Lower lobe of right lung (tissue), 2 donors: ENCODE results near the gene KDM4B. TPM values are rescaled to one million over a fixed set of nuclear protein-coding genes. Genes with fewer than 3 reads are reported as not detected.

ENCODE experiments used
- ATAC-seq, 2 donors: fragments of 200-7000 bp; cut with Tn5 transposase; one replicate each; pipeline ENCODE4 v1.9.1; 2020 to 2022; ENCODE audit warnings: mild to moderate bottlenecking in 2 of 2, moderate library complexity in 2 of 2
- DNase-seq: peaks from one replicate; pipeline ENCODE4 v3.0.0-alpha.2; 2020
- H3K27ac ChIP-seq: fragments of 200-600 bp; one replicate; pipeline ENCODE4 v1.8.0; 2022
- H3K27me3 ChIP-seq: fragments of 200-600 bp; one replicate; pipeline ENCODE4 v1.8.0; 2022; ENCODE audit warnings: low read depth
- H3K36me3 ChIP-seq: fragments of 200-600 bp; one replicate; pipeline ENCODE4 v1.8.0; 2022; ENCODE audit warnings: mild to moderate bottlenecking
- H3K4me1 ChIP-seq: fragments of 200-600 bp; one replicate; pipeline ENCODE4 v1.8.0; 2022
- H3K4me3 ChIP-seq: fragments of 200-600 bp; one replicate; pipeline ENCODE4 v1.8.0; 2022; ENCODE audit warnings: mild to moderate bottlenecking
- H3K9me3 ChIP-seq: fragments of 200-600 bp; one replicate; pipeline ENCODE4 v1.8.0; 2022
- intact Hi-C: fragments of 100-400 bp; cut with DNase I; formaldehyde crosslinking; loops from one replicate; pipeline ENCODE4 v1.11.0; 2022
- total RNA-seq: library from RNA; stranded (reverse); fragmentation: NEBNext Ultra II Directional; extraction: Animal tissue kit (Norgen Biotek cat#: 25700); gene quantifications from one replicate; pipeline ENCODE4 v1.2.1, GENCODE V29; 2021
- TF ChIP-seq, protein P1 (sequence below): fragments of 200-600 bp; IDR thresholded peaks from one replicate; pipeline ENCODE4 v1.8.0; 2022; ENCODE audit warnings: antibody characterized with exemption, mild to moderate bottlenecking
- donor health status: DM: no; HTN: yes; CAD: no; lungs with severe emphysema.

KDM4B gene
- total RNA-seq, 1 donor from 2014 or later: 40.3 TPM

DNA sequence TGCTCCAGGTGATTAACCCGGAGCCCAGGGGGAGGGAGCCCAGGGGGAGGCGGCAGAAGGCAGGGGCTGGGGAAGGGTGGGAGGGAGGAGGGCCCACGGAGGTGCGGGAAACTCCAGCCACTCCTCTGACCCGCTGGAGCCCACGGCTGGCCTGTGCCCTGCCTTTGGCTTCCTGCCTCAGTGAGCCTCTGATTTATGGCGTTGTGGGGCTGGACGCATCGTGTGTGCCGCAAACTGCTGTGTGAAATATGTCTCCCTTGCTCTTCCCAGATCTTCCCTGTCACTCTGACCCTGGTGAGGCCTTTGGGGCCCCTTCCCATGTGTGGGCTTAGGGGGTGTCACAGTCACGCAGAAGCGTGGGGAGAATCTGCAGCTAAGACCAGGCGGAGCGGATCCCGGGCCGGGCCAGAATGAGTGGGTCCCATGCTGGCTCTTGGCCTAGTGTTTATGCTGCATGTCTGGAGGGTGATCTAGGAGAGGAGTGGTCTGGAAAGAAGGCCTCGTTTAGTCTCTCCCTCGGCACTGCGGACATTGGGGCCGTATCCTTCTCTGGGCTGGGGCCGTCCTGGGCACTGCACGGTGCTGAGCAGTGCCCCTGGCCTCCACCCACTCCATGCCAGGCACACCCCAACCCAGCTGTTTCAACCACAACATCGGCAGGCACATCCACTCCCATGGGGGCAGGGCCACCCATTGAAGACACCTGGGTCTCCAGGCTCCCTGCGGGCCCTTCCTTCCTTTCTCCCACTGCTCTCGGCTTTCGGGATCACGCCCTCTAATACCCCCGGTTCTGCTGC lies 123.0 kb downstream of the KDM4B start:
- Histone ChIP-seq H3K4me1 (no peaks in the 10 kb centered on the region), H3K36me3 (peaks cover 36% of the 10 kb centered on the region), H3K27ac (no peak overlapping the region), H3K9me3 (no peaks in the 10 kb centered on the region), H3K4me3 (no peak overlapping the region), H3K27me3 (no peaks in the 10 kb centered on the region)
- TF ChIP-seq, protein P1, sequence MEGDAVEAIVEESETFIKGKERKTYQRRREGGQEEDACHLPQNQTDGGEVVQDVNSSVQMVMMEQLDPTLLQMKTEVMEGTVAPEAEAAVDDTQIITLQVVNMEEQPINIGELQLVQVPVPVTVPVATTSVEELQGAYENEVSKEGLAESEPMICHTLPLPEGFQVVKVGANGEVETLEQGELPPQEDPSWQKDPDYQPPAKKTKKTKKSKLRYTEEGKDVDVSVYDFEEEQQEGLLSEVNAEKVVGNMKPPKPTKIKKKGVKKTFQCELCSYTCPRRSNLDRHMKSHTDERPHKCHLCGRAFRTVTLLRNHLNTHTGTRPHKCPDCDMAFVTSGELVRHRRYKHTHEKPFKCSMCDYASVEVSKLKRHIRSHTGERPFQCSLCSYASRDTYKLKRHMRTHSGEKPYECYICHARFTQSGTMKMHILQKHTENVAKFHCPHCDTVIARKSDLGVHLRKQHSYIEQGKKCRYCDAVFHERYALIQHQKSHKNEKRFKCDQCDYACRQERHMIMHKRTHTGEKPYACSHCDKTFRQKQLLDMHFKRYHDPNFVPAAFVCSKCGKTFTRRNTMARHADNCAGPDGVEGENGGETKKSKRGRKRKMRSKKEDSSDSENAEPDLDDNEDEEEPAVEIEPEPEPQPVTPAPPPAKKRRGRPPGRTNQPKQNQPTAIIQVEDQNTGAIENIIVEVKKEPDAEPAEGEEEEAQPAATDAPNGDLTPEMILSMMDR: no peak
- intact Hi-C loops: no loop called here
- ATAC-seq: peak in 1 of 2 donors; percentile 16
- DNase-seq: no peak

DNA sequence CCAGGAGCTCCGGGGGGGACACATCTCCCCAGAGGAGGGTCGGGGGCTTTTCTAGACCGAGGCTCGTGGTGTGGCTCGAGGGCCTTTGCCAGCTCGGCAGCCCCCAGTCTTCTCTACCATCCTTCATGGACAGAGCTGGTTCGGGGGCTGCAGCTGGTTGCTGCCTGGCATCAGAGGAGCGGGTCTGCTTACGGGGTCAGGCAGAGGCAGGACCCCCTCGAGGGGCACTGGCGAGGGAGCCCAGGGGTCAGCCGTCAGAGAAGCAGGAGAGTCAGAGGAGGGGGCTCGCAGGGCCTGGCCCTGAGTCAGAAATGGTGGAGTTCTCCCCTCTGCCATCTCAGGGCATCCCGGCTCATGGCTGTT lies 123.5 kb downstream of the KDM4B start:
- H3K27me3 ChIP-seq: no peaks in the 10 kb centered on the region
- no peaks in the 10 kb centered on the region for H3K9me3 ChIP-seq
- no peaks in the 10 kb centered on the region for H3K4me1 ChIP-seq
- no peak for ATAC-seq
- H3K36me3 ChIP-seq: peaks cover 30% of the 10 kb centered on the region
- no peak for DNase-seq
- TF ChIP-seq, protein P1: no peak
- intact Hi-C loops: no loop called here
- no peak overlapping the region for H3K4me3 ChIP-seq
- H3K27ac ChIP-seq: no peak overlapping the region

DNA sequence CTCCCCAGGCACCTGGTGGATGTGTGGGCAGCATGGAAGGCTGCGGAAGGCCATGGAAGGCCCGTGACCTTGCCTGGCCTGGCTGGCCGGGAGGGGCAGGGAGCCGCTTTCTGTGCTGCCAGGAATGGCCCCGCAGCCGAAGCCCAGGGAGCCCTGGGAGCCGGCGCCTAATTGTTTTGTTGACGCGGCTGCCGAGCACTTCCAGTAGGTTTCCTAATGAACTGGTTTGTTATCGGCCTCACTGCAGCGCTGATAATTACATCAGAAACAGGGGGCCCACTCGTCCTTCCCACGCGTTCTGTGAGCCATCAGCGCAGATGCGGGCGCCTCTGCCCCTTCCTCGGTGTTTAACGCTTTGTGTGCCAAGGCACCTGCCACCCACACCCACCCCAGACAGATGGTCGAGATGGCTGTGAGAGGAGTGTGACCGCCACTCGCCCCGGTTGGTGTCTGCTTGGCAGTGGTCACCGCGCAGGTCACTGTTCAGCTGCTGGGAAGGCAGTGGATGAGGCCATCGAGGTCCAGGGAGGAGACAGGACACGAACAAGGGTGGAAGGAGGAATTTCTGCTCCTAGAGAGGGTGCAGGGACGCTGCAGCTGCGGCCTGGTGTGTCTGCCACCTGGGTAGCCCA lies 124.5 kb downstream of the KDM4B start:
- intact Hi-C loops: no loop called here
- Histone ChIP-seq H3K27me3 (no peaks in the 10 kb centered on the region), H3K9me3 (peaks cover 7% of the 10 kb centered on the region), H3K4me3 (no peak overlapping the region), H3K36me3 (peaks cover 21% of the 10 kb centered on the region), H3K4me1 (no peaks in the 10 kb centered on the region), H3K27ac (no peak overlapping the region)
- no peak for ATAC-seq
- TF ChIP-seq, protein P1: no peak
- no peak for DNase-seq

DNA sequence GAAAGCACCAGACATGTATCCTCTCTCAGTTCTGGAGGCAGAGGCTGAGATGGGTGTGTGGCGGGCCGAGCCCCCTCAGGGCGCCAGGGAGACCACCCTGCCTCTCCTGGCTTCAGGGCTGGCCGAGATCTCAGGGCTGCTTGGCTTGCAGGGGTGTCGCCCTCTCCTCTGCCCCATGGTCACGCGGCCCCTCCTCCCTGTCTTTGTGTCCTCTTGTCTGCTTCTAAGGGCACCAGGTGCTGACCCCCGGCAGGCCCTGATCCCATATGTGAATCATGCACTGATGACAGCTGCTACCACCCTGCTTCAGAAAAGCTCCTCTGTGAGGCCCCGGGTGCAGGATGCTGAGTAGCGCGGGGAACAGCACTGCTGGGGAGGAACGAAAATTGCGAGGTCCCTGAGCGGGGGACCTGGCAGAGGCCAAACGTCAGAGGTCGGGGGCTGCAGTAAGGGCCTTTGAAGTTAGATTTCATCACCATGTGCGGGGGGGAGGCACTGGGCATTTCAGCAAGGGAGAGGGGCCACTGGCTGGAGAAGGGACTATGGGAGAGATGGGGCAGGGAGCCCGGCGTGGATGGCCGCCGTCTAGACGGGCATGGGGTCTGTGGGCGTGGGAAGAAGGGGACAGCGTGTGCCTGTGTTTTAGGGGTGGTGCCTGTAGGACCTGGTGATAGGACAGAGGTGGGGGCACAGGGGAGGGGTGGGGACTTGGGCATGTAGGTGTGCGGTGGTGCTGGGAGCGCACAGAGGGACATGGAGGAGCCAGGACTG lies 125.2 kb downstream of the KDM4B start:
- no peak for DNase-seq
- TF ChIP-seq, protein P1: no peak
- ATAC-seq: no peak
- H3K36me3 ChIP-seq: peaks cover 18% of the 10 kb centered on the region
- no peak overlapping the region for H3K4me3 ChIP-seq
- intact Hi-C loops: no loop called here
- peaks cover 14% of the 10 kb centered on the region for H3K9me3 ChIP-seq
- no peaks in the 10 kb centered on the region for H3K27me3 ChIP-seq
- H3K4me1 ChIP-seq: no peaks in the 10 kb centered on the region
- no peak overlapping the region for H3K27ac ChIP-seq

DNA sequence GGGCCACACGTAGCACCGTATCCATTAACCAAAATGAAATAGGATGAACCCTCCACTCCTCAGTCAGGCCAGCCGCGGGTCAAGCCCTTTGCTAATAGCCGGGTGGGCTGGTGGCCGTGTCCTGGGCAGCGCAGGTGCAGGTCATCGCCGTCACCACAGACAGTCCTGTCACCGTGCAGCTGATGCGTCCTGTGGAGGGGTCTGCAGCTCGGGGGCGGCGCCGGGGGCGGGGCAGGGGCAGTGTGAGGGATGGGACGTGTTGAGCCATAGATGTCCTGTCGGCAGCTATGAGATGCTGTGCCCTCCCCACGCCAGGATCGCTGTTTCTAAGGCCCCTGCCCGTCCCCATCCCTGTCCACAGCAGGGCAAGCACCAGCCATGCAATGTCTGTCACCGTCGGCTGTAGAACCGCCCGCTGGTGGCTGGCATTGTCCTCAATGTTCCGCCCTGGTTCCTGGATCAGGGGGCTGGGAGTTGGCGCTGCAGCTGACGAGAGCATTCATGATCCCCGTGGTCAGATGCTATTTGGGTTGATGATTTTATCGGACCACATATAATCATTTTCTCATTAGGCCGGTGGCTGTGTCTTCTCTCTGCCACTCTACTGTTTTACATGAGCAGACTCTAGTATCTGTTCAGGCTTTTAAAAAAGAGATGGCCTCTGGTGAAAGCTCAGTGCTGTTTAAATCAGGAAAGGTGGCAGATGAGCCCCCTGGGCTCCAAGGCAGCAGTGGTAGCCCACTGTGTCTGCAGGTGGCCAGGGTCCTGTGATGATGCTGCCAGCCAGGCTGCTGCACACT lies 126.1 kb downstream of the KDM4B start:
- H3K9me3 ChIP-seq: peaks cover 22% of the 10 kb centered on the region
- intact Hi-C loops: no loop called here
- H3K36me3 ChIP-seq: peaks cover 10% of the 10 kb centered on the region
- TF ChIP-seq, protein P1: no peak
- H3K27me3 ChIP-seq: no peaks in the 10 kb centered on the region
- H3K4me3 ChIP-seq: no peak overlapping the region
- H3K27ac ChIP-seq: no peak overlapping the region
- H3K4me1 ChIP-seq: no peaks in the 10 kb centered on the region
- ATAC-seq: no peak
- no peak for DNase-seq
